Transverse colon (tissue), 4 donors: Measurements from ENCODE around the gene LRRC75B. TPM values are rescaled to one million over a fixed set of nuclear protein-coding genes. Genes with fewer than 3 reads are reported as not detected.

ENCODE experiments used
- DNase-seq: peaks from one replicate; pipeline ENCODE4 v3.0.0-alpha.2; 2019
- H3K27ac ChIP-seq, 4 donors: fragments of 200-600 bp; sonication (generic); 2 replicates each; pipeline ENCODE4 v1.5.1; 2016 to 2018; ENCODE audit warnings: inconsistent platforms in 4 of 4
- H3K27me3 ChIP-seq: fragments of 200-600 bp; sonication (generic); 2 replicates; pipeline ENCODE4 v1.5.1; 2017; ENCODE audit warnings: inconsistent platforms
- H3K36me3 ChIP-seq, 4 donors: fragments of 200-600 bp; sonication (generic); 2 replicates each; pipeline ENCODE4 v1.5.1; 2017 to 2019; ENCODE audit warnings: inconsistent platforms in 4 of 4
- H3K4me1 ChIP-seq, 4 donors: fragments of 200-600 bp; sonication (generic); 2 replicates each; pipeline ENCODE4 v1.5.1; 2017 to 2020; ENCODE audit warnings: inconsistent platforms in 4 of 4
- H3K4me3 ChIP-seq, 4 donors: fragments of 200-600 bp; sonication (generic); 1 replicate in 1 of 4; 2 replicates in 3 of 4; pipeline versions ENCODE4 v1.5.1 to v1.6.1; 2017 to 2019; ENCODE audit warnings: inconsistent platforms in 4 of 4
- H3K9me3 ChIP-seq, 2 donors: fragments of 200-600 bp; sonication (generic); 2 replicates each; pipeline ENCODE4 v1.5.1; 2017 to 2019; ENCODE audit warnings: inconsistent platforms in 2 of 2
- CTCF ChIP-seq, 5 experiments: fragments of 200-600 bp in 3 of 5; fragments of 450-650 bp in 2 of 5; sonication (generic) in 3 of 5; IDR thresholded peaks; 1 replicate in 2 of 5; 2 replicates in 3 of 5; pipeline ENCODE4 v1.5.1; 2016 to 2017; ENCODE audit warnings: antibody characterized with exemption in 5 of 5, inconsistent platforms in 3 of 5, mild to moderate bottlenecking in 2 of 5, moderate library complexity in 1 of 5
- EP300 ChIP-seq: sonication (generic); formaldehyde crosslinking; IDR thresholded peaks from one replicate; pipeline ENCODE4 v1.6.1; 2017; ENCODE audit warnings: antibody characterized with exemption, low read depth
- POLR2A ChIP-seq: fragments of 450-650 bp; IDR thresholded peaks from one replicate; pipeline ENCODE4 v1.6.1; 2016; ENCODE audit warnings: antibody characterized with exemption, mild to moderate bottlenecking, moderate library complexity
- POLR2AphosphoS5 ChIP-seq, 3 donors: sonication (generic); formaldehyde crosslinking; IDR thresholded peaks; one replicate each; pipeline ENCODE4 v1.6.1; 2016; ENCODE audit warnings: antibody characterized with exemption in 3 of 3
- WGBS, 2 donors: methylation state at CpG; one replicate each; pipeline ENCODE4 v1.1.5; 2018; ENCODE audit warnings: low coverage in 1 of 2; 5-methylcytosine and 5-hydroxymethylcytosine counted together
- in situ Hi-C, 4 donors: fragments of 200-750 bp; cut with MboI; loops; one replicate each; pipeline versions ENCODE4 v1.15.0 to v1.15.1; 2017; ENCODE audit warnings: low sequenced_read_pairs in 3 of 4, low pct_ligation_motif_present in 1 of 4, low pct_unique_long_range_greater_than_20kb in 1 of 4
- intact Hi-C: fragments of 100-400 bp; cut with DNase I; formaldehyde crosslinking; loops from one replicate; pipeline ENCODE4 v1.15.1; 2023; ENCODE audit warnings: low total_unique reads
- total RNA-seq, 4 donors: library from RNA; depleted of rRNA; stranded (reverse); fragments of >200 nt; gene quantifications; one replicate each; pipeline ENCODE4 v1.1.0, GENCODE V29; 2016

Gene LRRC75B
- total RNA-seq, 4 donors from 2014 or later = 13.3 to 20.6 (median 16.6) TPM

GRCh38 chr22:24543679-24544243 is 49.1 kb downstream of the LRRC75B start:
- Histone ChIP-seq H3K27ac (no peak overlapping the region), H3K4me3 (no peak overlapping the region), H3K9me3 (no peaks in the 10 kb centered on the region), H3K36me3 (peaks cover 0 to 65% (median 32%) of the 10 kb centered on the region in 4 donors), H3K4me1 (peaks cover 0 to 6% (median 2%) of the 10 kb centered on the region in 4 donors), H3K27me3 (no peaks in the 10 kb centered on the region)
- 84% methylated on average over 11 of the region's 11 CpGs; no CpG with 5 or more reads in 1 of the 2 donors for WGBS, 2 donors
- in situ Hi-C loops = no loop called here
- DNase-seq = no peak
- no peak for TF ChIP-seq POLR2AphosphoS5 (IDR thresholded peaks at IDR 0.05)
- no peak for TF ChIP-seq EP300
- no peak for TF ChIP-seq POLR2A
- no peak for TF ChIP-seq CTCF (IDR thresholded peaks at IDR 0.05)
- intact Hi-C loops = no loop called here

GRCh38 chr22:24543185-24543601 is 49.7 kb downstream of the LRRC75B start:
- Histone ChIP-seq H3K27me3 (no peaks in the 10 kb centered on the region), H3K4me1 (peaks cover 0 to 6% (median 2%) of the 10 kb centered on the region in 4 donors), H3K27ac (no peak overlapping the region), H3K9me3 (no peaks in the 10 kb centered on the region), H3K4me3 (no peak overlapping the region), H3K36me3 (peaks cover 0 to 64% (median 29%) of the 10 kb centered on the region in 4 donors)
- TF ChIP-seq CTCF (IDR thresholded peaks at IDR 0.05) (no peak), POLR2AphosphoS5 (IDR thresholded peaks at IDR 0.05) (no peak), POLR2A (no peak), EP300 (no peak)
- intact Hi-C loops (no loop called here), in situ Hi-C loops (no loop called here)
- DNase-seq = no peak
- WGBS, 2 donors = 92% methylated on average over 7 of the region's 7 CpGs; no CpG with 5 or more reads in 1 of the 2 donors

- Histone ChIP-seq H3K4me3 (no peak overlapping the region), H3K4me1 (peaks cover 0 to 6% (median 2%) of the 10 kb centered on the region in 4 donors), H3K36me3 (peaks cover 0 to 59% (median 26%) of the 10 kb centered on the region in 4 donors), H3K9me3 (no peaks in the 10 kb centered on the region), H3K27ac (no peak overlapping the region), H3K27me3 (no peaks in the 10 kb centered on the region)
- intact Hi-C loops = no loop called here
- TF ChIP-seq POLR2AphosphoS5 (IDR thresholded peaks at IDR 0.05) = no peak
- TF ChIP-seq CTCF (IDR thresholded peaks at IDR 0.05) = no peak
- no peak for TF ChIP-seq POLR2A
- no peak for TF ChIP-seq EP300
- in situ Hi-C loops = no loop called here
- WGBS, 2 donors = 89% methylated on average over 8 of the region's 9 CpGs; no CpG with 5 or more reads in 1 of the 2 donors
- DNase-seq = no peak
Observed at GRCh38 chr22:24542641-24543040, 50.2 kb downstream of the LRRC75B start.

- 79% methylated on average over 5 of the region's 6 CpGs; no CpG with 5 or more reads in 1 of the 2 donors for WGBS, 2 donors
- no peak overlapping the region for H3K27ac ChIP-seq
- peaks cover 0 to 51% (median 23%) of the 10 kb centered on the region in 4 donors for H3K36me3 ChIP-seq
- TF ChIP-seq POLR2A (no peak), POLR2AphosphoS5 (IDR thresholded peaks at IDR 0.05) (no peak), EP300 (no peak), CTCF (IDR thresholded peaks at IDR 0.05) (no peak)
- intact Hi-C loops = no loop called here
- no peaks in the 10 kb centered on the region for H3K27me3 ChIP-seq
- no peak overlapping the region for H3K4me3 ChIP-seq
- H3K4me1 ChIP-seq = peaks cover 0 to 6% (median 2%) of the 10 kb centered on the region in 4 donors
- DNase-seq = no peak
- in situ Hi-C loops = no loop called here
- no peaks in the 10 kb centered on the region for H3K9me3 ChIP-seq
Observed at GRCh38 chr22:24541681-24542515, 51.0 kb downstream of the LRRC75B start.
